PC-9 (cell line): ENCODE measurements around the gene LNX2. TPM values are rescaled to one million over a fixed set of nuclear protein-coding genes. Genes with fewer than 3 reads are reported as not detected.

Experiments
- BruUV-seq: library from RNA; stranded (reverse); fragments of 400-500 nt; replicated peaks from 2 replicates; lab custom pipeline; 2021; lab: Mats Ljungman, UMichigan
- CTCF ChIA-PET: fragments of 300-600 bp; sonication (Branson Sonifier 250); formaldehyde crosslinking; loops from one replicate; lab custom pipeline; 2022; ENCODE audit warnings: antibody characterized with exemption; lab: Charles Lee
- POLR2A ChIA-PET: fragments of 300-600 bp; sonication (Branson Sonifier 250); formaldehyde crosslinking; loops from one replicate; lab custom pipeline; 2022; ENCODE audit warnings: antibody characterized with exemption; ENCODE audit not compliant: unreplicated experiment; lab: Charles Lee
- DNase-seq, 2 experiments: peaks; one replicate each; pipeline versions ENCODE4 v3.0.0 to v3.0.0-alpha.2; 2015 to 2022; ENCODE audit warnings: mixed read lengths in 1 of 2
- H2AFZ ChIP-seq: fragments of 200-600 bp; sonication (generic); 2 replicates; pipeline ENCODE4 v1.8.1; 2017; ENCODE audit warnings: antibody characterized with exemption
- H3F3A ChIP-seq: fragments of 200-600 bp; sonication (generic); 2 replicates; pipeline ENCODE4 v1.8.1; 2017; ENCODE audit warnings: antibody characterized with exemption, mild to moderate bottlenecking, low read depth; ENCODE audit not compliant: insufficient read depth
- H3K27ac ChIP-seq: fragments of 200-600 bp; sonication (generic); 2 replicates; pipeline ENCODE4 v1.6.1; 2016; ENCODE audit warnings: mixed run types
- H3K27me3 ChIP-seq: fragments of 200-600 bp; sonication (generic); 2 replicates; pipeline ENCODE4 v1.6.1; 2016; ENCODE audit warnings: low read depth, mixed run types; ENCODE audit not compliant: insufficient read depth
- H3K36me3 ChIP-seq: fragments of 200-600 bp; sonication (generic); 2 replicates; pipeline ENCODE4 v1.6.1; 2016; ENCODE audit warnings: low read depth, mixed run types
- H3K4me1 ChIP-seq: fragments of 200-600 bp; sonication (generic); replicated peaks from 2 replicates; pipeline ENCODE4 v1.6.1; 2016; ENCODE audit warnings: mixed run types; ENCODE audit not compliant: insufficient read depth
- H3K4me2 ChIP-seq: fragments of 200-600 bp; sonication (generic); 2 replicates; pipeline ENCODE4 v1.6.1; 2017; ENCODE audit warnings: mixed run types
- H3K4me3 ChIP-seq: fragments of 200-600 bp; sonication (generic); 2 replicates; pipeline ENCODE4 v1.6.1; 2016; ENCODE audit warnings: mixed run types
- H3K79me2 ChIP-seq: fragments of 200-600 bp; sonication (generic); 2 replicates; pipeline ENCODE4 v1.6.1; 2017; ENCODE audit warnings: low read depth, mixed run types
- H3K9me2 ChIP-seq: fragments of 200-600 bp; sonication (generic); 2 replicates; pipeline ENCODE4 v1.8.1; 2017; ENCODE audit warnings: mild to moderate bottlenecking; ENCODE audit not compliant: insufficient read depth
- H3K9me3 ChIP-seq: fragments of 200-600 bp; sonication (generic); 2 replicates; pipeline ENCODE4 v1.8.1; 2016; ENCODE audit warnings: low read depth; ENCODE audit not compliant: insufficient read depth
- H4K20me1 ChIP-seq: fragments of 200-600 bp; sonication (generic); 2 replicates; pipeline ENCODE4 v1.8.1; 2017; ENCODE audit not compliant: insufficient read depth
- CTCF ChIP-seq: fragments of 200-600 bp; sonication (generic); conservative IDR thresholded peaks from 2 replicates; pipeline ENCODE4 v1.6.1; 2017; ENCODE audit warnings: mixed run types, antibody characterized with exemption, mild to moderate bottlenecking, moderate library complexity
- EZH2 ChIP-seq: fragments of 200-600 bp; sonication (generic); IDR thresholded peaks from 2 replicates; pipeline ENCODE4 v1.8.0; 2017; ENCODE audit warnings: antibody characterized with exemption, low read depth
- intact Hi-C: fragments of 100-400 bp; cut with micrococcal nuclease; formaldehyde crosslinking; loops from one replicate; pipeline ENCODE4 v1.10.0; 2022; ENCODE audit not compliant: unreplicated experiment
- total RNA-seq: library from RNA; stranded (reverse); gene quantifications from 2 replicates; pipeline ENCODE4 v1.2.3, GENCODE V29; 2021

Gene LNX2
- total RNA-seq, 1 experiment from 2014 or later: 7.0 TPM

- H3K36me3 ChIP-seq: no peaks in the 10 kb centered on the region
- H3K27ac ChIP-seq: peak overlapping the region; percentile 26
- intact Hi-C loops: no loop called here
- H3F3A ChIP-seq: 0 out of 2 replicates have a peak, but pooled peaks cover 6% of the 10 kb centered on the region
- H2AFZ ChIP-seq: no peak overlapping the region
- peak overlapping the region; percentile 36 for H3K4me2 ChIP-seq
- no peak for TF ChIP-seq CTCF
- TF ChIP-seq EZH2: no peak
- H3K9me2 ChIP-seq: no peaks in the 10 kb centered on the region
- BruUV-seq: no TSS peak
- peaks cover 60% of the 10 kb centered on the region for H3K79me2 ChIP-seq
- H3K9me3 ChIP-seq: peaks cover 4% of the 10 kb centered on the region; the same call in 1 of the 2 replicates
- no peaks in the 10 kb centered on the region for H3K27me3 ChIP-seq
- H3K4me1 ChIP-seq: peaks cover 15% of the 10 kb centered on the region
- POLR2A ChIA-PET: interaction anchor here (0.5 kb wide), 1 partner anchor 9 kb away, joined by 9 read pairs; no protein-coding TSS in a partner anchor
- peak; percentile 8 to 72 for DNase-seq
- CTCF ChIA-PET: no interaction called here
- H3K4me3 ChIP-seq: no peak overlapping the region
- H4K20me1 ChIP-seq: no peaks in the 10 kb centered on the region
Measured at GRCh38 chr13:27607125-27607524, 13.2 kb downstream of the LNX2 start.

- no peaks in the 10 kb centered on the region for H4K20me1 ChIP-seq
- no peak overlapping the region for H2AFZ ChIP-seq
- H3K27me3 ChIP-seq: no peaks in the 10 kb centered on the region
- BruUV-seq: no TSS peak
- peaks cover 15% of the 10 kb centered on the region for H3K4me1 ChIP-seq
- no peaks in the 10 kb centered on the region for H3K36me3 ChIP-seq
- DNase-seq: no peak
- POLR2A ChIA-PET: no interaction called here
- CTCF ChIA-PET: no interaction called here
- H3K4me2 ChIP-seq: no peak overlapping the region
- 0 out of 2 replicates have a peak, but pooled peaks cover 6% of the 10 kb centered on the region for H3F3A ChIP-seq
- TF ChIP-seq CTCF (no peak), EZH2 (no peak)
- no peak overlapping the region for H3K27ac ChIP-seq
- H3K9me2 ChIP-seq: no peaks in the 10 kb centered on the region
- H3K9me3 ChIP-seq: peaks cover 4% of the 10 kb centered on the region; the same call in 1 of the 2 replicates
- peaks cover 60% of the 10 kb centered on the region for H3K79me2 ChIP-seq
- intact Hi-C loops: no loop called here
- no peak overlapping the region for H3K4me3 ChIP-seq
Measured at GRCh38 chr13:27605610-27606200, 14.6 kb downstream of the LNX2 start.

- Histone ChIP-seq H2AFZ (no peak overlapping the region), H3K4me3 (no peak overlapping the region), H3F3A (peaks cover 8% of the 10 kb centered on the region; the same call in 1 of the 2 replicates), H3K4me2 (no peak overlapping the region), H4K20me1 (no peaks in the 10 kb centered on the region), H3K9me2 (no peaks in the 10 kb centered on the region), H3K36me3 (no peaks in the 10 kb centered on the region), H3K27ac (no peak overlapping the region), H3K4me1 (peaks cover 21% of the 10 kb centered on the region), H3K9me3 (peaks cover 4% of the 10 kb centered on the region; the same call in 1 of the 2 replicates), H3K27me3 (no peaks in the 10 kb centered on the region), H3K79me2 (peaks cover 57% of the 10 kb centered on the region)
- CTCF ChIA-PET: no interaction called here
- intact Hi-C loops: no loop called here
- no TSS peak for BruUV-seq
- no peak for DNase-seq
- TF ChIP-seq CTCF: no peak
- no peak for TF ChIP-seq EZH2
- POLR2A ChIA-PET: no interaction called here
Measured at GRCh38 chr13:27605099-27605498, 15.2 kb downstream of the LNX2 start.
